Motor neuron (in vitro differentiated cells): Measurements from ENCODE around the gene HOXD1. TPM values are rescaled to one million over a fixed set of nuclear protein-coding genes. Genes with fewer than 3 reads are reported as not detected.

Source experiments
- ATAC-seq, 8 experiments: fragments of 200-7000 bp; cut with Tn5 transposase; replicated peaks in 6 of 8; 2 replicates each; pipeline ENCODE4 v1.8.0; 2021; ENCODE audit warnings: mild to moderate bottlenecking in 8 of 8, moderate library complexity in 8 of 8
- H3K27ac ChIP-seq, 2 donors: fragments of 250-450 bp; sonication (Bioruptor Pico); 2 replicates each; pipeline ENCODE4 v1.9.0; 2021; ENCODE audit warnings: antibody characterized with exemption in 2 of 2, mild to moderate bottlenecking in 2 of 2, moderate library complexity in 1 of 2
- H3K4me1 ChIP-seq, 2 donors: fragments of 250-450 bp; sonication (Bioruptor Pico); replicated peaks in 1 of 2; 2 replicates each; pipeline ENCODE4 v1.6.1; 2021; ENCODE audit warnings: antibody characterized with exemption in 2 of 2, mild to moderate bottlenecking in 2 of 2, moderate library complexity in 1 of 2
- H3K4me3 ChIP-seq, 5 donors: fragments of 250-450 bp; sonication (Bioruptor Pico); 2 replicates each; pipeline ENCODE4 v1.9.0; 2021; ENCODE audit warnings: antibody characterized with exemption in 5 of 5, mild to moderate bottlenecking in 5 of 5, moderate library complexity in 4 of 5
- WGBS, 10 experiments: fragments of 450-650 bp; shearing (Covaris generic); methylation state at CpG; one replicate each; pipeline ENCODE4 v1.0.0; 2022; 5-methylcytosine and 5-hydroxymethylcytosine counted together
- in situ Hi-C, 9 experiments: fragments of 400-800 bp; cut with MboI; loops; one replicate each; pipeline ENCODE4 v1.15.0; 2021; ENCODE audit warnings: low sequenced_read_pairs in 9 of 9, low pct_unique_long_range_greater_than_20kb in 2 of 9; ENCODE audit not compliant: unreplicated experiment in 9 of 9
- total RNA-seq, 8 experiments: library from RNA; unstranded; fragments of 300-600 nt; gene quantifications; 2 replicates each; pipeline versions ENCODE4 v1.2.3 to v1.2.4, GENCODE V29; 2022

The HOXD1 gene
- total RNA-seq, 8 experiments from 2014 or later: 0.43 to 6.2 (median 2.6) TPM

DNA sequence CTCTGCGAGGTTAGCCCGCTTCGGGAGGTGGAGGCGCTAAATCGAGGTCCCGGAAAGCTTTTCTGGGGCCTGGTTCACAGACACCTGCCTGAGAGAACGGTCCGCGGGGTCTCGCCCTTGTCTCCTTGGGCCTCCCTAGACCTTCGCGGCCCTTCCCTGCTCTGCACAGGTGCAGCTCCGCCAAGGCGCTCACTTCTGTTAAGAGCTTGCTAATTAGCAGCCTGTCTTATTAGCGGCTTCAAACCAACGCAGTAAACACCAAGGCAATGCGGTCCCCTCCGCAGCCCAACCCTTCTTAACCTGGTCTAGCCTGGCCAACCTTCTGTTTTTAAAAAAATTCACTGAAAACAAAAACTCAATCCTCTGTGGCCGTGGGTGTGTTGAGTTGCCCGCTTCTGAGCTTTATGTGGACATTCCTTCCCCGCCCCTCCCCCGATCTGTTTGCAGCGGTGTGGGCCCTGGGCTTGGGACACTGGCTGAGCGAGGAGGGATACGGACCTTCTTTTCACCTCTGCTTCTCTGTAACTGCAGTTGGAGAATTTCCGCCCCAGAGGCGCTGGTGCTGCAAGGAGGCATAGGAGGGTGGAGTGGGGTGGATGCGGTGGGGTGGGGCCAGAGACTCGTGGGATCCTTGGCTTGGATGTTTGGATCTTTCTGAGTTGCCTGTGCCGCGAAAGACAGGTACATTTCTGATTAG is 40.5 kb upstream of the HOXD1 start:
- in situ Hi-C loops: loop anchor here (10.0 to 25.0 kb wide), 10 partner anchors 307 to 1614 kb away; no protein-coding TSS in a partner anchor
- H3K27ac ChIP-seq: peak overlapping the region; percentile 30 to 77
- H3K4me1 ChIP-seq: peaks cover 70 to 93% of the 10 kb centered on the region in 2 donors
- 0 to 100% (median 90%) methylated on average over 2 to 4 of the region's 31 CpGs; no CpG with 5 or more reads in 5 of the 10 experiments for WGBS, 10 experiments
- peak overlapping the region; percentile 26 to 41 (median 39) for H3K4me3 ChIP-seq
- ATAC-seq: peak in 5 of 8 experiments; percentile 19 to 46 (median 43)

- peak overlapping the region; percentile 30 to 77 for H3K27ac ChIP-seq
- WGBS, 10 experiments: 0 to 100% (median 13%) methylated on average over 2 to 10 of the region's 11 CpGs; no CpG with 5 or more reads in 3 of the 10 experiments
- in situ Hi-C loops: loop anchor here (10.0 to 25.0 kb wide), 10 partner anchors 306 to 1613 kb away; no protein-coding TSS in a partner anchor
Measured at GRCh38 chr2:176148751-176149421, 39.6 kb upstream of the HOXD1 start.

GRCh38 chr2:176149481-176149938 is 39.0 kb upstream of the HOXD1 start:
- ATAC-seq: peak in 5 of 8 experiments; percentile 11 to 22 (median 20)
- Histone ChIP-seq H3K4me1 (peaks cover 69 to 93% of the 10 kb centered on the region in 2 donors), H3K4me3 (peak overlapping the region; percentile 26 to 41 (median 39)), H3K27ac (peak overlapping the region; percentile 26 to 77)
- WGBS, 10 experiments: 0 to 98% (median 29%) methylated on average over 6 to 18 of the region's 22 CpGs; no CpG with 5 or more reads in 5 of the 10 experiments
- in situ Hi-C loops: loop anchor here (10.0 to 25.0 kb wide), 10 partner anchors 305 to 1613 kb away; no protein-coding TSS in a partner anchor

More at GRCh38 chr2:176148751-176149421, 39.6 kb upstream of the HOXD1 start:
- Histone ChIP-seq H3K4me1 (peaks cover 66 to 93% of the 10 kb centered on the region in 2 donors), H3K4me3 (peak overlapping the region; percentile 26 to 41 (median 39))
- peak in 2 of 8 experiments; percentile 5 to 11 for ATAC-seq

- Histone ChIP-seq H3K4me3 (peak overlapping the region; percentile 26 to 41 (median 39)), H3K27ac (peak overlapping the region; percentile 32 to 77), H3K4me1 (peaks cover 69 to 93% of the 10 kb centered on the region in 2 donors)
- no peak for ATAC-seq
- 0 to 98% (median 49%) methylated on average over 3 to 18 of the region's 24 CpGs; no CpG with 5 or more reads in 2 of the 10 experiments for WGBS, 10 experiments
- in situ Hi-C loops: loop anchor here (10.0 to 25.0 kb wide), 10 partner anchors 305 to 1612 kb away; no protein-coding TSS in a partner anchor
Measured at GRCh38 chr2:176149939-176150583, 38.4 kb upstream of the HOXD1 start.

DNA sequence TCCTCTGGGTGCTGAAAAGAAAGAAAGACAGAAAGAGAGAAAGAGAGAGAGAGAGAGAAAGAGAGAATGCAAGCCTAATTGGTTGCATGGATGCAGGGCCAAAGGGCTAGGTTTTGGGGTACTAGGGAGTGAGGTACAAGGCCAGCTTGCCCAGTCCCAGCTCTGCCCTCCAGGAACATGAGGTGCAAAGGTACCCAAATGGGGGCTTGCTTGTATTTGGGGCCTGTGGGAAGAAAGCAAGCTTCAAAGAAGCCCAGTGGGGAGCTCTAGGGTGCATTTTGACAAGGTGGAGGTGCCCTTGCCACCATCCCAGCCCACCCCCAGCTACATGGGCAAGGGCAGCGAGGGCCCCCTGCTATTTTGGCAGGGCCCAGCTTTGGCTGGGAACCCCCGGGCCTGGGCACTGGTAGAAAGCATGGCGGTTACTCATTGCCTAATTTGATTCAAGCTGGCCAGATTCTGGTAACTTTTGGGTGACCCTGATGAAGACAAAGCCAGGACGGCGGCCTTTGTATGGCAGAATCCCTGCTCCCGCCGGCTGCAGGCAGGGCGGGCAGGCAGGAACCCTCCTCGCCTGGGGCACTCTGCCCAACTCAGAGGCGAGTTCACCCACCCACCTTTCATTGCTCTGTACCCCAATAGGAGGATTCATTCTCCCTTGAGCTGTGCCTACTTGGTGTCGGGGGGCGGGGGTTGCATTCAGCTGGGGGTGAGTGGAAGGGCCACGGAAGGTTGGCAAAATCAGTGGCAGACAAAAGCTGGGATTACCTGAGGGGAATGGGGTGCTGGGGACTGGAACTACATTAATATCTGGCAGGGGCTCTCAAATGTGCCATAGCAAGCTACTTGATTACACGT is 37.7 kb upstream of the HOXD1 start:
- in situ Hi-C loops: no loop called here
- Histone ChIP-seq H3K27ac (peak overlapping the region; percentile 52 to 77), H3K4me1 (peaks cover 69 to 93% of the 10 kb centered on the region in 2 donors), H3K4me3 (peak overlapping the region; percentile 26 to 41 (median 39))
- 0 to 77% (median 70%) methylated on average over 1 to 3 of the region's 14 CpGs; no CpG with 5 or more reads in 5 of the 10 experiments for WGBS, 10 experiments
- peak in 4 of 8 experiments; percentile 11 to 18 (median 14) for ATAC-seq

- ATAC-seq: peak in 7 of 8 experiments; percentile 26 to 60 (median 46)
- Histone ChIP-seq H3K4me1 (peaks cover 67 to 93% of the 10 kb centered on the region in 2 donors), H3K4me3 (peak within 1 kb of the TSS; percentile 26 to 41 (median 39)), H3K27ac (peak within 1 kb of the TSS; percentile 52 to 85)
- WGBS, 10 experiments: 0 to 90% (median 4%) methylated on average over 1 to 10 of the region's 55 CpGs; no CpG with 5 or more reads in 3 of the 10 experiments
- in situ Hi-C loops: no loop called here
Measured at GRCh38 chr2:176151442-176152287, 36.8 kb upstream of the HOXD1 start, which contains the start of gene HOXD4. TSS of gene HOXD4 (plus strand) at chr2:176151550. CDS start at chr2:176151634, 84 bp downstream.

DNA sequence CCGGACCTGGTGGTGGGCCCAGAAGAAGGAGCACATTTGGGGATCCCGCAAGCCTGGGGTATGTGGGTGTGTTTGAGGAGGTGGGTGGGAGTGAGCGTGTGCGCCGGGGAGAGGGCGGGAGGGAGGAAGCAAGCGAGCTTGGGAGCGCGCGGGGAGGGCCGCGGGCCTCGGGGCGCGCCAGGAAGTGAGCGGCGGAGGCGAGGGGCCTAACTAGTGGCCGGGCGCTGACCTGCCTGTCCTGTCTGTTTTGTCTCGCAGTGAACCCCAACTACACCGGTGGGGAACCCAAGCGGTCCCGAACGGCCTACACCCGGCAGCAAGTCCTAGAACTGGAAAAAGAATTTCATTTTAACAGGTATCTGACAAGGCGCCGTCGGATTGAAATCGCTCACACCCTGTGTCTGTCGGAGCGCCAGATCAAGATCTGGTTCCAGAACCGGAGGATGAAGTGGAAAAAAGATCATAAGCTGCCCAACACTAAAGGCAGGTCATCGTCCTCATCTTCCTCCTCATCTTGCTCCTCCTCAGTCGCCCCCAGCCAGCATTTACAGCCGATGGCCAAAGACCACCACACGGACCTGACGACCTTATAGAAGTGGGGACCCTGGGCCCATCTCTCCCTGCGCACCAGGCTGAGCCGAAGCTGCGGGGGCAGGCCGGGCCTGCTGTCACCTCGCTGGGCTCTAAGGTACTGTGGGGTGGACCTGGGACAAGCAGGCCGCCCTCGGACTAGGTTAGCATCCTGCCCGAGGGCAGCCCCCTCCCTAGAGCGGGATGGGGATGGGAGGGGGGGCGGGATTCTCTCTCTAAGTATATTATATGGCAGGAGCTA is 35.9 kb upstream of the HOXD1 start:
- peak in 7 of 8 experiments; percentile 7 to 32 (median 15) for ATAC-seq
- Histone ChIP-seq H3K27ac (peak overlapping the region; percentile 21 to 85), H3K4me3 (peak overlapping the region; percentile 26 to 41 (median 39)), H3K4me1 (peaks cover 60 to 96% of the 10 kb centered on the region in 2 donors)
- 0 to 88% (median 3%) methylated on average over 1 to 12 of the region's 48 CpGs; no CpG with 5 or more reads in 6 of the 10 experiments for WGBS, 10 experiments
- in situ Hi-C loops: no loop called here

DNA sequence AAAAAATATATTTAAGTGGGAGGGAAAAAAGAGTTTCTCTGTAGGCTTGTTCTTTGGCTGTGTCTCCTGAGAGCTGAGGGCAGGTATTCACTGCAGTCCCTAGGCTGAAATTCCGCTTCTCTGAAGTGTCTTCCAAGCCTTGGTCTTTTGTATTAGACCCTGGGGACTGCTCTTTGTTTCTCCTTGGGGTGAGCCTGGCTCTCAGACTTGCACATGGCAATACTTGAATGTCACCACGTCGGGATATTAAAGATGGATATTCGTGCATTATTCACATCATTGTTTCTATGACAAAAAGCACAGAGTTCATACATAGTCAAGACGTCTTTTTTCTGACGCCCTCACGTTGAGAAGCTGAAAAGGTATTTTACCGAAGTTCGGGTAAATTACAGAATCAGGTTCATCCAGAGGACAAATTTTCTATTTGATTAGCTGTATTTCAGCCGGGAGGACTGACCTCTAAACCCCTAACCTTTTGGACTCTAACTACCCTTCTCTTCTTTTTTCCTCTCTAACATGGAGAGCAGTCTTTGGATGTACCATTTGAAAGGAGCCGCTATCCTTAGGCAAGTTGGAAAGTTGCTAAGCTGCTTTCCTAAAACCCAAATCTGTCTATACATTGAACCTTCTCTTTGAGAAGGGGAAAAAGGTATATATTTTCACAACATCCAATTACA is 33.8 kb upstream of the HOXD1 start:
- in situ Hi-C loops: no loop called here
- Histone ChIP-seq H3K4me3 (peak overlapping the region in 2 of 5 donors; percentile 7 to 40), H3K27ac (peak overlapping the region in 1 of 2 donors; percentile 85), H3K4me1 (peaks cover 51 to 95% of the 10 kb centered on the region in 2 donors)
- 0 to 98% (median 11%) methylated on average over 2 to 10 of the region's 11 CpGs for WGBS, 10 experiments
- no peak for ATAC-seq

GRCh38 chr2:176155356-176156044 is 33.0 kb upstream of the HOXD1 start:
- no peak for ATAC-seq
- Histone ChIP-seq H3K27ac (peak overlapping the region; percentile 27 to 85), H3K4me1 (peaks cover 46 to 95% of the 10 kb centered on the region in 2 donors), H3K4me3 (peak overlapping the region in 2 of 5 donors; percentile 40)
- in situ Hi-C loops: no loop called here
- WGBS, 10 experiments: 0 to 92% (median 25%) methylated on average over 1 to 4 of the region's 6 CpGs; no CpG with 5 or more reads in 2 of the 10 experiments
